ENCODE results near the gene SUCLG2. TPM values are rescaled to one million over a fixed set of nuclear protein-coding genes. Genes with fewer than 3 reads are reported as not detected.

Gene SUCLG2, protein sequence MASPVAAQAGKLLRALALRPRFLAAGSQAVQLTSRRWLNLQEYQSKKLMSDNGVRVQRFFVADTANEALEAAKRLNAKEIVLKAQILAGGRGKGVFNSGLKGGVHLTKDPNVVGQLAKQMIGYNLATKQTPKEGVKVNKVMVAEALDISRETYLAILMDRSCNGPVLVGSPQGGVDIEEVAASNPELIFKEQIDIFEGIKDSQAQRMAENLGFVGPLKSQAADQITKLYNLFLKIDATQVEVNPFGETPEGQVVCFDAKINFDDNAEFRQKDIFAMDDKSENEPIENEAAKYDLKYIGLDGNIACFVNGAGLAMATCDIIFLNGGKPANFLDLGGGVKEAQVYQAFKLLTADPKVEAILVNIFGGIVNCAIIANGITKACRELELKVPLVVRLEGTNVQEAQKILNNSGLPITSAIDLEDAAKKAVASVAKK
- 10 to 100 TPM; 60.0 to 63.1 TPM for total RNA-seq

DNA sequence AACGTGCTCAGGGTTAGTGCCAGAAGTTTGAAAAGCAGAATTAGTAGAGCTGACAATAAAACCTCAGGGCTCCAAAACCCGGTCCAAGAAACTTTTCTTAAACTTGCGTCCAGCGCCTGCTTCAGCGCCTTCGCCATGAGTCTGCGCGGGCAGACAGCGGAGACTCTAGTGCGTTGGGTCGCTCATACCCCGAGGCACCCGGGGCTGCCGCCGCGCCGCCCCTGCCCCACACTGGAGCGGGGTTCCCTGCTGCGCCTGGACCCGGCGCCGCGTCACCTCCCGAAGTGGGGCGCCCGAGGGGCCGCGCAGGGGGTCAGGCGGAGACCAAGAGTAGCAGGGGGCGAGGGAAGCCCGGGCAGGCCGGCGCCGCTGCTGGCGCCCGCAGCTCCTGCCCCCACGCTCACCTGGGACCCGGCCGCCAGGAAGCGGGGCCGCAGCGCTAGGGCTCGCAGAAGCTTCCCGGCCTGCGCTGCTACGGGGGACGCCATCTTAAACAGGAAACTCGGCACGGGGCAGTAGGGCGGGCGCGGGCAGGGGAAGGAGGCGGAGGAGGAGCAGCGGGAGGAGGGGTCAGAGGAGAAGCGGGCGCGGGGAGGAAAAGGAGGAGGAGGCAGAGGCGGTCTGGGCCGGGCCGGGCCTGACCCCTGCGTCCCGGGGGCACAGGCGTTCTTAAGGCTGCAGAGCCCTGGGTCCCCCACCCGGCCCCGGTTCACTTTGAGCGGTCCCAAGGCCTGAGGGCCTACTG is at the start of gene SUCLG2:
SUCLG2 (minus strand) TSS at position 514 of the 745 bp plus-strand sequence; CDS start at position 488, 26 bp downstream.
- Mint-ChIP-seq H3K4me3 (peak within 1 kb of the TSS; percentile 80), H3K4me1 (peaks cover 68% of the 10 kb centered on the region), H3K27me3 (peaks cover 4% of the 10 kb centered on the region), H3K9me3 (peaks cover 23% of the 10 kb centered on the region), H3K27ac (peak within 1 kb of the TSS; percentile 93), H3K36me3 (ENCODE audit: low read depth) (peaks cover 51% of the 10 kb centered on the region)
- peak; percentile 87 for DNase-seq
- POLR2A ChIA-PET = no interaction called here
- CTCF ChIA-PET = interaction anchor here (1.8 kb wide), 1 partner anchor 10 kb away, joined by 5 read pairs; no protein-coding TSS in a partner anchor

DNA sequence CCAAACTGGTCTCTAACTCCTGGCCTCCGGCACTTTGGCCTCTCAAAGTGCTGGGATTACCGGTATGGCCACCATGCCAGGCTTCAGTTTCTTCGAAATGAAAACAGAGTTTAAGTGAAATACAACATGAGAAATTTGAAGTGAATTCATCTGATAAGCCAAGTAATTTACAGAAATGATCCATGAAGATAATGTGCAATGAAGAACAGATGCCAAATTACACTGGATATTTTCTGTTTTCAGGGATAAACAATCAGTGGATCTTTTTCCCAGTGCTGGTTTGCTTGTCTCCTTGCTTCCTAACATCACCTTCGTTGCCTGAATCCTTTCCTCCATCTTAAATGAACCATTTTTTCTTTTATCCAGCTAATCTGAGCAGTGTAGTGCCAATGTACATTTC is 46.2 kb upstream of the SUCLG2 start:
- Mint-ChIP-seq H3K4me1 (no peaks in the 10 kb centered on the region), H3K27ac (no peak overlapping the region), H3K27me3 (no peaks in the 10 kb centered on the region), H3K9me3 (no peaks in the 10 kb centered on the region), H3K36me3 (ENCODE audit: low read depth) (no peaks in the 10 kb centered on the region), H3K4me3 (no peak overlapping the region)
- POLR2A ChIA-PET = no interaction called here
- CTCF ChIA-PET = no interaction called here
- DNase-seq = no peak

DNA sequence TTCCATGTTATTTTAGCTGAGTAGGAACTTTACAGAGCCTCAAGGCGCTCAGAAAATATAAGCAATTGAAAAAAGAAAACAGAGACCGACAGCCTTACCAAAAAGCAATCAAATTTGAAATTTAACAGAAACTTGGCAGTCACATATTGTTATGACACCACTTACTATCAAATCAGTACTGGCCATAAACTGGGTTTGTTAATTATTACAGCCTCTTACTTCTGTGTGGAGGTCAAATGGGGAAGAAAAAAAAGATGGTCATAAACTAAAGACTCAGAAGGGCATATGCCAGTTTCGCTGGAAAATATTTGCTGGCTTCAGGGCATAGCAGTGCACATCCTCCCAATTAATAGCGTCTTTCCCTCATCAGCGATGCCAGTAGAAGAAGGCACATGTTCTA is 45.5 kb upstream of the SUCLG2 start:
- ChIA-PET CTCF (no interaction called here), POLR2A (no interaction called here)
- no peak overlapping the region for H3K27ac Mint-ChIP-seq
- H3K27me3 Mint-ChIP-seq = no peaks in the 10 kb centered on the region
- H3K36me3 Mint-ChIP-seq (ENCODE audit: low read depth) = no peaks in the 10 kb centered on the region
- H3K4me3 Mint-ChIP-seq = no peak overlapping the region
- H3K9me3 Mint-ChIP-seq = no peaks in the 10 kb centered on the region
- no peak for DNase-seq
- no peaks in the 10 kb centered on the region for H3K4me1 Mint-ChIP-seq

DNA sequence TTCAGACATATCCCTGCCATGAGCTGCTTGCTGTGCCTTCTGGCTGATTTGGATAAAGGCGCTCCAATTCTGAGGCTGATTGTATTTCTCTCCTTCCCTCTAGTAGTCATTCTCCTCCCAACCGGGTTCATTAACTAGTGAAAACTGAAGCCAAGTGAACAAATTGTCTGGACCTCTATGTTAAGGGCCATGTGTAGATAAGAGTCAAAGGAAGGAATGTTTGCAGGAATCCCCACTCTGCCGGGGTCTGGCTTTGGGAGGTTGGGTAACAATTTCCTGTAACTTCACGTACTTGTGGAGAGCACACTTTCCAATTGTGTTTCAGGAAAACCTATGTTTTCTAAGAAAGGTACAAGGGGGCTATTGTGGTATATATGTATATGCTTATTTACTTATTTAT is 38.2 kb upstream of the SUCLG2 start:
- no peaks in the 10 kb centered on the region for H3K4me1 Mint-ChIP-seq
- peaks cover 18% of the 10 kb centered on the region for H3K9me3 Mint-ChIP-seq
- DNase-seq = no peak
- ChIA-PET CTCF (no interaction called here), POLR2A (no interaction called here)
- peaks cover 8% of the 10 kb centered on the region for H3K36me3 Mint-ChIP-seq (ENCODE audit: low read depth)
- no peak overlapping the region for H3K4me3 Mint-ChIP-seq
- no peak overlapping the region for H3K27ac Mint-ChIP-seq
- H3K27me3 Mint-ChIP-seq = no peaks in the 10 kb centered on the region

DNA sequence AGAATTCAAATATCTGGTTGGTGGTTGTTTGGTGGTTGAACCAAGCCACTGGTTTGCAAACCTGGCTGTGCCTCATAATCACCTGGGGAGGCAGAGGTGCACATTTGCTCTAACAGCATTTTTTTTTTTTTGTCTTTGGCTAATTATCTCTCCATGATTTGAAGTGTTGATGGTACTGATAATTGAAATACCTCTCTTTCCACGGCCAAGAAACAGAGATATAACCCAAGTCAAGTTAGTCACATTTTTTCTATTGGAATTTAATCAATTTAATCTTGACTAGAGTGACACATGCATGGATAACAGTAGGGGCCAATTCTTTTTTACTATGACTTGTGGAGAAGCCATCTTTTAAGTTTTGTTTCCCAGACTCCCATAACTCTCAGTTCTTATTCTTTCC is 37.5 kb upstream of the SUCLG2 start:
- peaks cover 8% of the 10 kb centered on the region for H3K36me3 Mint-ChIP-seq (ENCODE audit: low read depth)
- no peaks in the 10 kb centered on the region for H3K27me3 Mint-ChIP-seq
- H3K9me3 Mint-ChIP-seq = peaks cover 18% of the 10 kb centered on the region
- H3K4me1 Mint-ChIP-seq = no peaks in the 10 kb centered on the region
- H3K4me3 Mint-ChIP-seq = no peak overlapping the region
- CTCF ChIA-PET = no interaction called here
- no peak overlapping the region for H3K27ac Mint-ChIP-seq
- no peak for DNase-seq
- POLR2A ChIA-PET = no interaction called here

DNA sequence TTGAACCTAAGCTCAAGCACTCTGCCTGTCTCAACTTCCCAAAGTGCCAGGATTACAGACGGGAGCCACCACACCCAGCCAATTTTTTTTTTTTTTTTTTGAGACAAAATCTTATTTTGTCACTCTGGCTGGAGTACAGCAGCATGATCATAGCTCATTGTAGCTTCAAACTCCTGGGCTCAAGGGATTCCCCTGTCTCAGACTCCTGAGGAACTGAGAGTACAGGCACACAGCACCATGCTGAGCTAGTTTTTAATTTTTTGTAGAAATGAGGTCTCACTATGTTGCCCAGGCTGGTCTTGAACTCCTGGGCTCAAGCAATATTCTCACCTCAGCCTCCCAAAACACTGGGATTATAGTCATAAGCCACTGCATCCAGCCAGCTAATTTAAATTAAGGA is 36.8 kb upstream of the SUCLG2 start:
- no peak for DNase-seq
- Mint-ChIP-seq H3K9me3 (peaks cover 18% of the 10 kb centered on the region), H3K4me3 (no peak overlapping the region), H3K27ac (no peak overlapping the region), H3K27me3 (no peaks in the 10 kb centered on the region), H3K36me3 (ENCODE audit: low read depth) (peaks cover 8% of the 10 kb centered on the region), H3K4me1 (peaks cover 4% of the 10 kb centered on the region)
- ChIA-PET POLR2A (no interaction called here), CTCF (interaction anchor here (1.0 kb wide), 1 partner anchor 39 kb away, joined by 3 read pairs; no protein-coding TSS in a partner anchor)

DNA sequence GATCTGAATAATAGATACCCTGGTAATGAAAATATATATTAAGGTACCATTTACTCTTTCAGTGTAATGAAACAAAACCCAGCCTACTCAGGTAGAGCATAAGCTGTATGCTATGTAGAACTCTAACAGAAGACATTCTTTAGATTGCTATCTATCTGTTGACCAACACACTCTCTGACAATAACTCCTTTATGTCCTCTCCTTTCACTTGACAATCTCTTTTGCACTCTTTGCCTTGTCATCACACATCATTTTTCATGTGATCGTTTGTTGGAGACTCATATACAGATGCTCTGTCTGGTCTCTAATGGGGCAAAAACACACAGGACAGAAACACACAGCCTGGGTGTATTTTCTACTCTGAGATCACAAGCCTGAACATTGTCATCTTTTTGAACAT is 35.4 kb upstream of the SUCLG2 start:
- ChIA-PET CTCF (no interaction called here), POLR2A (no interaction called here)
- H3K27ac Mint-ChIP-seq = no peak overlapping the region

DNA sequence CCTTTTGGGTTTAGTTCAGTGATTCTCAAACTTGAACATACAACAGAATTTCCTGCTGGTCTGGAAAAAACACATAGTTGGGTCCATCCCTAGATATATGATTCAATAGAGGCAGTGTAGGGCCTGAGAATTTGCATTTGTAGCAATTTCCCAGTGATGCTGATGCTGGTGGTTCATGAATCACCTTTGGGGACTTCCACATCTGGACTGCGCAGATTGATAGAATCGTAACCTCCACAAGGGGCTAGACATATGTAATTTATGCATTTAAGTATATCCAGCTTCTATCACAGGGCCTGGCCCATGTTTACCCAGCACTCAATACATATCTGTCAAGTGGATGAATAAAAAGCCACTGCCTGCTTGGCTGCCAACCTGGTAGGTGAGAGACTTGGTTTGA is 33.8 kb upstream of the SUCLG2 start:
- ChIA-PET CTCF (no interaction called here), POLR2A (no interaction called here)
- Mint-ChIP-seq H3K27ac (no peak overlapping the region), H3K9me3 (peaks cover 20% of the 10 kb centered on the region), H3K4me3 (no peak overlapping the region), H3K36me3 (ENCODE audit: low read depth) (peaks cover 25% of the 10 kb centered on the region), H3K27me3 (no peaks in the 10 kb centered on the region), H3K4me1 (peaks cover 30% of the 10 kb centered on the region)
- no peak for DNase-seq

More for the DNA sequence above, 35.4 kb upstream of the SUCLG2 start:
- peaks cover 14% of the 10 kb centered on the region for H3K36me3 Mint-ChIP-seq (ENCODE audit: low read depth)
- H3K9me3 Mint-ChIP-seq = peaks cover 24% of the 10 kb centered on the region
- no peaks in the 10 kb centered on the region for H3K27me3 Mint-ChIP-seq
- no peak overlapping the region for H3K4me3 Mint-ChIP-seq
- H3K4me1 Mint-ChIP-seq = peaks cover 16% of the 10 kb centered on the region
- no peak for DNase-seq

DNA sequence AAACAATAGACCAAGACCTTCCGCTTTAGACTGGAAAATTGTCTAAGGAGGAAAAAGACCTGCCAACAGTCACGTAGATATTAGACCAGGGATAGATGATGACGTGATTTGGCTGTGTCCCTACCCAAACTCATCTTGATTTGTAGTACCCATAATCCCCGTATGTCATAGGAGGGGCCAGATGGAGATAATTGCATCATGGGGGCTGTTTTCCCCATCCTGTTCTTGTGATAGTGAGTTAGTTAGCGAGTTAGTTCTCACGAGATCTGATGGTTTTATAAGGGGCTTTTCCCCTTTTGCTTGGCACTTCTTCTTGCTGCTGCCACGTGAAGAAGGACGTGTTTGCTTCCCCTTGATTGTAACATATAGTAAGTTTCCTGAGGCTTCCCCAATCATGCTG is 31.7 kb upstream of the SUCLG2 start:
- Mint-ChIP-seq H3K4me1 (peaks cover 32% of the 10 kb centered on the region), H3K27me3 (no peaks in the 10 kb centered on the region), H3K27ac (peak overlapping the region; percentile 71), H3K36me3 (ENCODE audit: low read depth) (peaks cover 26% of the 10 kb centered on the region), H3K4me3 (no peak overlapping the region), H3K9me3 (peaks cover 16% of the 10 kb centered on the region)
- POLR2A ChIA-PET = no interaction called here
- no peak for DNase-seq
- CTCF ChIA-PET = no interaction called here

DNA sequence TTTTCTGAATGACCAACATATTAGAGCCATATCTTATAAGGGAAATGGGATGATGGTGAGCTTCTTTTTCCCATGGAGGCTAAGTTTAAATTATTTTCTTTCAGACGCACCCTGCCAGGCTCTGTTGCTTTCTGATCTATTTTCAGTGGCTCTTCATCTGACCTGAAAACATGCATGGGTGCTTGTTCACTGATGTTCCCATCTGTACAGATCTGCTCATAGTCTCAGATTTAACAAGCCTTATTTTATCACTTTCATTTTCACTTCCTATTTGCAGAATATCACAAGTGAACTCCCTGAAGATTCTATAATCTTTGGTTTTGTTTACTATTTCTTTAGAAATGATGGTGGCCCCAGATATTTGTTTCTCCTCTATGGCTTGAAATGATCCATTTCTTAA is 31.1 kb upstream of the SUCLG2 start:
- no peaks in the 10 kb centered on the region for H3K27me3 Mint-ChIP-seq
- H3K4me3 Mint-ChIP-seq = peak overlapping the region; percentile 25
- peaks cover 16% of the 10 kb centered on the region for H3K9me3 Mint-ChIP-seq
- CTCF ChIA-PET = no interaction called here
- peak overlapping the region; percentile 71 for H3K27ac Mint-ChIP-seq
- H3K4me1 Mint-ChIP-seq = peaks cover 32% of the 10 kb centered on the region
- peak; percentile 16 for DNase-seq
- POLR2A ChIA-PET = no interaction called here
- H3K36me3 Mint-ChIP-seq (ENCODE audit: low read depth) = peaks cover 26% of the 10 kb centered on the region

DNA sequence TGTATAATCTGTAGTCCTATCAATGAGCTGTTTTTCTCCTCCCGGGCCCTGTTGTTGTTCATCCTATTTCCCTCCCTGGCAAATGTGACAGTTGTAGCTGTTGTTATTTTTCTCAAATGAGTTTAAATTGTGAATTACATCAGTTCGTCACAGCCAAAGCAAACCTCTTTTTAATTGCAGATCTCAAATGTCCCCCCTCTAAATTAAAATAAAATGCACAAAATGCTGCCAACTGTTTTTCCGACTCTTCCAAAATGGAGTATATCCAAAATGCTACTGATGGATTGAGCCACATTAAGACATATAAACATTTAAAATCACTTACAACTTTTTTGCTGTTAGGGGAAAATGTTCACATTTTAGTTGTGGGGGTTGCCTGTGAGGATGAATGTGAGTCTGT is 29.8 kb upstream of the SUCLG2 start:
- DNase-seq = no peak
- Mint-ChIP-seq H3K4me3 (no peak overlapping the region), H3K27ac (no peak overlapping the region), H3K36me3 (ENCODE audit: low read depth) (peaks cover 21% of the 10 kb centered on the region), H3K27me3 (no peaks in the 10 kb centered on the region), H3K9me3 (peaks cover 9% of the 10 kb centered on the region), H3K4me1 (peaks cover 36% of the 10 kb centered on the region)
- ChIA-PET CTCF (interaction anchor here (1.2 to 2.0 kb wide), 3 partner anchors 16 to 39 kb away, joined by 3 to 5 read pairs (median 5); no protein-coding TSS in a partner anchor), POLR2A (no interaction called here)

DNA sequence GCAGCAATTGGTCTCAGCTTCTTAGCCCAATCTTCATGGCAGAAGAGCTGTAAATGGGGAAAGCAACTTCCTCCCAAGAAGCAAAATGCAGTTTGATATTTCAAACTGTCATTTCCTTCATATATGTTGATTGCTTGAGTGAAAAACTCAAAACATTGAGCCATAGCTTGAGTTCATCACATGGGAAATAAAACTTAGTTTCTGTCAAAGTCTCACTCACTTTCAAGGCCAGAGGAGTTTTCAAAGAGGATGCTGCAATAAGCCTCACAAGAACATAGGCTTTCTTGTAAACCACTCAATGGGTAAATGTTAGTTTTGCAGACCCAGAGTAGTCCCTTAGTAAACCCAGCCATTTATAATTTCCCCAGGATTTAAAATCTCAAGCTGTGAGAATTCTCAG is 29.1 kb upstream of the SUCLG2 start:
- Mint-ChIP-seq H3K4me1 (peaks cover 43% of the 10 kb centered on the region), H3K36me3 (ENCODE audit: low read depth) (peaks cover 21% of the 10 kb centered on the region), H3K4me3 (no peak overlapping the region), H3K27ac (peak overlapping the region; percentile 7), H3K27me3 (no peaks in the 10 kb centered on the region), H3K9me3 (peaks cover 9% of the 10 kb centered on the region)
- DNase-seq = no peak
- POLR2A ChIA-PET = no interaction called here
- CTCF ChIA-PET = interaction anchor here (0.8 to 2.0 kb wide), 4 partner anchors 12 to 40 kb away, joined by 3 to 5 read pairs (median 4); no protein-coding TSS in a partner anchor

DNA sequence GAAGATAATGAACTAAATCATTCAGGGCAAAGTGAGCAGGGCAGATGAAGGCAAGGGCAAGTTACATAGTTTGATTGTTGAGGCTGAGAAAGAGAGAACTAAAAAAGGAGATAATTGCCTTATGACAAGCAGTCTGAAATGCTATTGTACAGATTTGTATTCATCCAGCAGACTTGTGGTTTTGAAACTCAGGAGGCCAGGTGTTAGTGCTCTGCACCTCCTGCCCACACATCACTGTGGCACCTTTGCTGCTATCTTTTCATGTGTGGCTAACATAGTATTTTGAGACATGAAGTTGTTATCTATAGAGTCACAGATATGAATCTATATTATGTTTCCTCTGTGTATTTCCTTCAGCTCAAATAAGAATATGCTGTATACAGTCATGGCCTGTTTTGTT is 24.3 kb upstream of the SUCLG2 start:
- H3K4me3 Mint-ChIP-seq = no peak overlapping the region
- peaks cover 18% of the 10 kb centered on the region for H3K36me3 Mint-ChIP-seq (ENCODE audit: low read depth)
- peaks cover 26% of the 10 kb centered on the region for H3K4me1 Mint-ChIP-seq
- ChIA-PET POLR2A (interaction anchor here (1.1 kb wide), 1 partner anchor 24 kb away, joined by 4 read pairs; no protein-coding TSS in a partner anchor), CTCF (no interaction called here)
- DNase-seq = peak; percentile 16
- H3K9me3 Mint-ChIP-seq = peaks cover 4% of the 10 kb centered on the region
- H3K27ac Mint-ChIP-seq = peak overlapping the region; percentile 46
- no peaks in the 10 kb centered on the region for H3K27me3 Mint-ChIP-seq
